GM12891 (cell line): ENCODE results near the gene KIAA1755.

Source experiments
- POLR2AphosphoS5 ChIP-seq: IDR thresholded peaks from 2 replicates; pipeline ENCODE4 v1.6.1; 2011; ENCODE audit warnings: low read depth, low read length, control low read depth
- TAF1 ChIP-seq: IDR thresholded peaks from 2 replicates; pipeline ENCODE4 v1.6.1; 2011; ENCODE audit warnings: low read depth, low read length, control low read depth

GRCh38 chr20:38212806-38213606 is 47.5 kb downstream of the KIAA1755 start:
- TF ChIP-seq TAF1 (no peak), POLR2AphosphoS5 (no peak)
